DOHH2 (cell line): ENCODE data around the gene C3.

Experiments
- H3F3A ChIP-seq: fragments of 200-600 bp; sonication (generic), shearing (Covaris generic); 2 replicates; pipeline ENCODE4 v1.6.0; 2016; ENCODE audit warnings: antibody characterized with exemption, mild to moderate bottlenecking; ENCODE audit not compliant: control insufficient read depth, insufficient read depth
- H3K27ac ChIP-seq: fragments of 200-600 bp; sonication (generic); 2 replicates; pipeline ENCODE4 v1.5.1; 2014; ENCODE audit warnings: low read depth, mild to moderate bottlenecking, low read length, moderate library complexity
- H3K27me3 ChIP-seq: fragments of 200-600 bp; sonication (generic); 2 replicates; pipeline ENCODE4 v1.6.1; 2014; ENCODE audit warnings: mild to moderate bottlenecking, low read length, mixed read lengths; ENCODE audit not compliant: control insufficient read depth
- H3K36me3 ChIP-seq: fragments of 200-600 bp; sonication (generic); 2 replicates; pipeline ENCODE4 v1.6.1; 2014; ENCODE audit warnings: mild to moderate bottlenecking, low read length, moderate library complexity, mixed read lengths; ENCODE audit not compliant: control insufficient read depth
- H3K4me1 ChIP-seq: fragments of 200-600 bp; sonication (generic); 2 replicates; pipeline ENCODE4 v1.6.1; 2014; ENCODE audit warnings: mild to moderate bottlenecking, low read length, mixed read lengths; ENCODE audit not compliant: control insufficient read depth
- H3K4me2 ChIP-seq: fragments of 200-600 bp; sonication (generic); 2 replicates; pipeline ENCODE4 v1.6.0; 2014; ENCODE audit warnings: mild to moderate bottlenecking, low read length, moderate library complexity
- H3K4me3 ChIP-seq: fragments of 200-600 bp; sonication (generic); 2 replicates; pipeline ENCODE4 v1.5.1; 2014; ENCODE audit warnings: mild to moderate bottlenecking, low read length, mixed read lengths
- H3K79me2 ChIP-seq: fragments of 200-600 bp; sonication (generic); 2 replicates; pipeline ENCODE4 v1.6.1; 2014; ENCODE audit warnings: mild to moderate bottlenecking, low read length, mixed read lengths; ENCODE audit not compliant: control insufficient read depth
- H3K9me2 ChIP-seq: fragments of 200-600 bp; sonication (generic); replicated peaks from 2 replicates; pipeline ENCODE4 v1.6.1; 2014; ENCODE audit warnings: mild to moderate bottlenecking, low read length, mixed read lengths; ENCODE audit not compliant: control insufficient read depth
- H3K9me3 ChIP-seq: fragments of 200-600 bp; sonication (generic); 2 replicates; pipeline ENCODE4 v1.6.1; 2014; ENCODE audit warnings: antibody characterized with exemption, low read length, mixed read lengths; ENCODE audit not compliant: control insufficient read depth, insufficient read depth
- H4K20me1 ChIP-seq: fragments of 200-600 bp; sonication (generic); 2 replicates; pipeline ENCODE4 v1.6.0; 2014; ENCODE audit warnings: low read depth, mild to moderate bottlenecking, antibody characterized with exemption, low read length, moderate library complexity; ENCODE audit not compliant: control insufficient read depth, insufficient read depth
- CTCF ChIP-seq: fragments of 200-600 bp; sonication (generic); IDR thresholded peaks from one replicate; pipeline ENCODE4 v1.5.1; 2014; ENCODE audit warnings: antibody characterized with exemption, mild to moderate bottlenecking, low read depth, low read length; ENCODE audit not compliant: poor library complexity, severe bottlenecking
- EZH2phosphoT487 ChIP-seq: fragments of 200-600 bp; sonication (generic); IDR thresholded peaks from 2 replicates; pipeline ENCODE4 v1.6.1; 2017; ENCODE audit warnings: borderline replicate concordance, mild to moderate bottlenecking, antibody characterized with exemption, low read length, moderate library complexity, mixed read lengths

Gene C3

GRCh38 chr19:6654347-6655310, 65.8 kb downstream of the C3 start:
- H3K4me2 ChIP-seq, result no peak overlapping the region
- no peaks in the 10 kb centered on the region for H3K9me3 ChIP-seq
- TF ChIP-seq CTCF, result no peak
- no peak for TF ChIP-seq EZH2phosphoT487
- H3K27me3 ChIP-seq, result peaks cover 8% of the 10 kb centered on the region
- H3K79me2 ChIP-seq, result no peaks in the 10 kb centered on the region
- H3F3A ChIP-seq, result no peaks in the 10 kb centered on the region
- H3K9me2 ChIP-seq, result no peaks in the 10 kb centered on the region
- H3K4me1 ChIP-seq, result no peaks in the 10 kb centered on the region
- H3K27ac ChIP-seq, result no peak overlapping the region
- no peaks in the 10 kb centered on the region for H4K20me1 ChIP-seq
- no peak overlapping the region for H3K4me3 ChIP-seq
- no peaks in the 10 kb centered on the region for H3K36me3 ChIP-seq

- H3K27me3 ChIP-seq, result peaks cover 13% of the 10 kb centered on the region
- H3K79me2 ChIP-seq, result no peaks in the 10 kb centered on the region
- H3K4me1 ChIP-seq, result no peaks in the 10 kb centered on the region
- no peaks in the 10 kb centered on the region for H3K9me2 ChIP-seq
- H4K20me1 ChIP-seq, result no peaks in the 10 kb centered on the region
- no peak overlapping the region for H3K4me3 ChIP-seq
- no peak overlapping the region for H3K27ac ChIP-seq
- no peak overlapping the region for H3K4me2 ChIP-seq
- H3F3A ChIP-seq, result no peaks in the 10 kb centered on the region
- no peaks in the 10 kb centered on the region for H3K36me3 ChIP-seq
- H3K9me3 ChIP-seq, result no peaks in the 10 kb centered on the region
- TF ChIP-seq EZH2phosphoT487 (no peak), CTCF (no peak)
Measured at GRCh38 chr19:6652805-6653094, 67.7 kb downstream of the C3 start.

GRCh38 chr19:6651965-6652804, 68.3 kb downstream of the C3 start:
- Histone ChIP-seq H4K20me1 (no peaks in the 10 kb centered on the region), H3K4me3 (no peak overlapping the region), H3K79me2 (no peaks in the 10 kb centered on the region), H3K27ac (no peak overlapping the region), H3K27me3 (peaks cover 14% of the 10 kb centered on the region), H3K9me2 (no peaks in the 10 kb centered on the region), H3K4me1 (no peaks in the 10 kb centered on the region), H3K36me3 (no peaks in the 10 kb centered on the region), H3K4me2 (no peak overlapping the region), H3K9me3 (no peaks in the 10 kb centered on the region), H3F3A (no peaks in the 10 kb centered on the region)
- TF ChIP-seq CTCF, result no peak
- TF ChIP-seq EZH2phosphoT487, result no peak
